ENCODE measurements around the gene TSPAN18.

GRCh38 chr11:44771841-44772240, 45.1 kb downstream of the TSPAN18 start:
- TF ChIP-seq E2F6 (IDR thresholded peaks at IDR 0.05) (no peak), POLR2AphosphoS5 (IDR thresholded peaks at IDR 0.05; ENCODE audit: low read depth, low read length) (no peak), SP1 (IDR thresholded peaks at IDR 0.05; ENCODE audit: low read depth, low read length) (no peak), POLR2A (IDR thresholded peaks at IDR 0.05; ENCODE audit: control extremely low read depth in 1 of 2, low read depth in 2 of 2, low read length in 2 of 2) (no peak), GABPA (IDR thresholded peaks at IDR 0.05; ENCODE audit: borderline replicate concordance, insufficient read depth, low read length) (no peak)
